ENCODE results near the gene CCDC54. TPM values are rescaled to one million over a fixed set of nuclear protein-coding genes. Genes with fewer than 3 reads are reported as not detected.

Gene CCDC54
- total RNA-seq, 1 experiment from 2014 or later, result not detected

- Mint-ChIP-seq H3K36me3 (ENCODE audit: insufficient read depth in 1 of 3, low read depth in 3 of 3) (no peaks in the 10 kb centered on the region; a peak in 1 of 7 replicates), H3K27me3 (ENCODE audit: low read depth) (no peaks in the 10 kb centered on the region; the same call in 1 of the 2 replicates), H3K27ac (no peak overlapping the region), H3K4me1 (peaks cover 9 to 22% of the 10 kb centered on the region in 2 experiments), H3K9me3 (no peaks in the 10 kb centered on the region), H3K4me3 (no peak overlapping the region)
- Histone ChIP-seq H3K18ac (ENCODE audit: insufficient read length, low read depth, low read length) (no peak overlapping the region), H2BK120ac (ENCODE audit: low read depth, low read length, poor library complexity, severe bottlenecking) (no peak overlapping the region), H3K23me2 (ENCODE audit: insufficient read length, low read depth, low read length, poor library complexity, severe bottlenecking) (no peaks in the 10 kb centered on the region), H2BK5ac (ENCODE audit: insufficient read length, low read length) (no peak overlapping the region), H3K9me3 (ENCODE audit: control insufficient read depth, low read depth, low read length) (no peaks in the 10 kb centered on the region), H2BK20ac (ENCODE audit: low read depth, low read length, poor library complexity, severe bottlenecking) (no peak overlapping the region), H2BK12ac (ENCODE audit: insufficient read length, low read depth, low read length) (no peak overlapping the region), H3K79me2 (ENCODE audit: insufficient read depth, low read length) (no peaks in the 10 kb centered on the region), H3K27ac (ENCODE audit: insufficient read length, low read depth, low read length) (no peak overlapping the region), H4K8ac (replicated peaks; ENCODE audit: insufficient read length, low read depth, low read length) (no peak overlapping the region), H2AFZ (ENCODE audit: low read length) (no peak overlapping the region), H3K9ac (ENCODE audit: extremely low read depth, insufficient read length, low read length) (no peak overlapping the region), H2AK5ac (ENCODE audit: insufficient read length, low read length) (no peak overlapping the region), H3K56ac (ENCODE audit: insufficient read length, low read depth, low read length) (no peak overlapping the region), H3K4me1 (ENCODE audit: insufficient read depth, low read length) (peaks cover 2% of the 10 kb centered on the region; the same call in 1 of the 2 replicates), H2BK15ac (ENCODE audit: low read depth, low read length) (no peak overlapping the region), H3K27me3 (ENCODE audit: insufficient read depth, low read length) (no peaks in the 10 kb centered on the region), H3K14ac (ENCODE audit: insufficient read depth, low read length) (no peak overlapping the region), H3T11ph (ENCODE audit: low read length) (no peak overlapping the region), H3K23ac (ENCODE audit: insufficient read length, low read depth, low read length) (no peak overlapping the region), H3K4ac (ENCODE audit: low read depth, low read length) (no peak overlapping the region), H3K79me1 (ENCODE audit: insufficient read depth, low read depth, low read length, poor library complexity, severe bottlenecking) (no peaks in the 10 kb centered on the region), H4K5ac (ENCODE audit: insufficient read length, low read depth, low read length) (no peak overlapping the region), H3K4me2 (ENCODE audit: insufficient read depth, insufficient read length, low read length) (no peak overlapping the region), H4K91ac (ENCODE audit: insufficient read length, low read depth, low read length) (no peak overlapping the region), H4K20me1 (ENCODE audit: control insufficient read depth, insufficient read depth, insufficient read length) (no peaks in the 10 kb centered on the region)
- no peak for TF ChIP-seq CTCF (conservative IDR thresholded peaks at IDR 0.05)
- no CpG with 5 or more reads among the region's 6 CpGs for WGBS (ENCODE audit: extremely low coverage, insufficient read length, low lambda C conversion rate)
- DNase-seq, result no peak
These were observed 3.3 kb upstream of the CCDC54 start for GRCh38 chr3:107373896-107374295.

Measured in H9 (cell line).